AG08396 (cell line): ENCODE data around the gene SYS1.
"Not testable (repeated sequence)": the region's sequence is repeated elsewhere in the genome, so short reads cannot be mapped to it uniquely, and the experiment has no call there.

Source experiments
- DNase-seq: peaks from one replicate; pipeline ENCODE4 v3.0.0; 2012; ENCODE audit warnings: low spot score, mixed read lengths

The SYS1 gene

GRCh38 chr20:45340236-45340847, 22.6 kb upstream of the SYS1 start:
- no peak for DNase-seq

- no peak for DNase-seq
These were observed 22.0 kb upstream of the SYS1 start for GRCh38 chr20:45340951-45341350.

GRCh38 chr20:45341579-45341938, 21.4 kb upstream of the SYS1 start:
- DNase-seq: no peak

- peak; percentile 28 for DNase-seq
These were observed 20.8 kb upstream of the SYS1 start for GRCh38 chr20:45341939-45342854.

GRCh38 chr20:45342855-45343531, 20.0 kb upstream of the SYS1 start:
- no peak for DNase-seq

- DNase-seq: no peak
These were observed 19.3 kb upstream of the SYS1 start for GRCh38 chr20:45343532-45344167.

GRCh38 chr20:45344168-45344860, 18.6 kb upstream of the SYS1 start:
- DNase-seq: peak; percentile 81

- no peak for DNase-seq
These were observed 17.6 kb upstream of the SYS1 start for GRCh38 chr20:45345104-45345936.

- no peak for DNase-seq
These were observed 16.7 kb upstream of the SYS1 start for GRCh38 chr20:45346291-45346718.

- DNase-seq: no peak
These were observed 16.1 kb upstream of the SYS1 start for GRCh38 chr20:45346851-45347250.

GRCh38 chr20:45347297-45347935, 15.5 kb upstream of the SYS1 start:
- no peak for DNase-seq

- DNase-seq: peak; percentile 90
These were observed 14.8 kb upstream of the SYS1 start, which contains the start of gene SDC4 for GRCh38 chr20:45347936-45348778. Gene SDC4 (minus strand): TSS chr20:45348424. CDS start chr20:45348384, 40 bp downstream.

- no peak for DNase-seq
These were observed 12.7 kb upstream of the SYS1 start for GRCh38 chr20:45350217-45350616.

GRCh38 chr20:45350795-45351194, 12.2 kb upstream of the SYS1 start:
- not testable (repeated sequence) for DNase-seq

- no peak for DNase-seq
These were observed 10.2 kb upstream of the SYS1 start for GRCh38 chr20:45352729-45353128.

- DNase-seq: no peak
These were observed 9.2 kb upstream of the SYS1 start for GRCh38 chr20:45353746-45354145.

- no peak for DNase-seq
These were observed 8.3 kb upstream of the SYS1 start for GRCh38 chr20:45354423-45355208.
